HepG2 (cell line): Measurements from ENCODE around the gene ALX4. TPM values are rescaled to one million over a fixed set of nuclear protein-coding genes. Genes with fewer than 3 reads are reported as not detected.
A peak's percentile ranks its signal among the peaks of the same experiment; 100 is the strongest.

Source experiments
- ATAC-seq: fragments of 200-7000 bp; cut with Tn5 transposase; 3 replicates; pipeline ENCODE4 v1.9.1; 2020; ENCODE audit warnings: mild to moderate bottlenecking, moderate library complexity
- BruUV-seq: library from RNA; stranded (reverse); fragments of 400-500 nt; replicated peaks from 2 replicates; lab custom pipeline; 2021; lab: Mats Ljungman, UMichigan
- CTCF ChIA-PET: fragments of 300-600 bp; formaldehyde crosslinking; extraction: SDS; loops from one replicate; lab custom pipeline; 2021; ENCODE audit warnings: low total read pairs, inconsistent platforms, low intra/inter-chr PET ratio; lab: Yijun Ruan, JAX
- POLR2A ChIA-PET: fragments of 350-600 bp; sonication (Branson Sonifier 250); formaldehyde crosslinking; loops from one replicate; lab custom pipeline; 2020; ENCODE audit warnings: antibody characterized with exemption, inconsistent platforms; lab: Yijun Ruan, JAX
- DNase-seq: peaks from one replicate; pipeline ENCODE4 v3.0.0-alpha.2; 2015; ENCODE audit warnings: low spot score
- FAIRE-seq: peaks from 3 replicates; lab custom pipeline; 2011; peaks lifted over from hg19 to GRCh38; lab: Jason Lieb, UNC
- H2AFZ ChIP-seq: one replicate; pipeline ENCODE4 v1.6.1; 2011; ENCODE audit warnings: low read length, inconsistent platforms
- H3K27ac ChIP-seq: fragments of 300-600 bp; 3 replicates; pipeline ENCODE4 v1.8.0; 2011; ENCODE audit warnings: mixed run types, mild to moderate bottlenecking, mixed read lengths, low read length, inconsistent platforms; ENCODE audit not compliant: insufficient read depth; ENCODE audit errors: extremely low read length
- H3K27me3 ChIP-seq, 2 experiments: fragments of 200-600 bp in 1 of 2; 2 replicates in 1 of 2; 3 replicates in 1 of 2; pipeline versions ENCODE4 v1.6.0 to v1.8.0; 2011; ENCODE audit warnings: low read length in 2 of 2, mild to moderate bottlenecking in 2 of 2, moderate library complexity in 2 of 2, inconsistent platforms in 1 of 2; ENCODE audit not compliant: insufficient read depth in 2 of 2, control insufficient read depth in 1 of 2
- H3K36me3 ChIP-seq, 2 experiments: fragments of 200-600 bp in 1 of 2; replicated peaks in 1 of 2; 2 replicates in 1 of 2; 3 replicates in 1 of 2; pipeline versions ENCODE4 v1.5.1 to v1.8.0; 2011; ENCODE audit warnings: low read length in 2 of 2, inconsistent platforms in 1 of 2; ENCODE audit not compliant: insufficient read depth in 2 of 2, control insufficient read depth in 1 of 2
- H3K4me1 ChIP-seq: 2 replicates; pipeline ENCODE4 v1.5.1; 2012; ENCODE audit warnings: low read length, inconsistent platforms; ENCODE audit not compliant: insufficient read depth
- H3K4me2 ChIP-seq: 2 replicates; pipeline ENCODE4 v1.6.0; 2011; ENCODE audit warnings: low read depth, low read length, inconsistent platforms
- H3K4me3 ChIP-seq, 3 experiments: fragments of 200-600 bp in 1 of 3; sonication (generic), shearing (Covaris generic) in 1 of 3; replicated peaks in 1 of 3; 2 replicates each; pipeline ENCODE4 v1.5.1; 2011 to 2016; ENCODE audit warnings: low read length in 3 of 3, inconsistent platforms in 2 of 3, low read depth in 2 of 3, mild to moderate bottlenecking in 2 of 3, control low read depth in 1 of 3, mixed read lengths in 1 of 3; ENCODE audit not compliant: insufficient read depth in 1 of 3
- H3K79me2 ChIP-seq: one replicate; pipeline ENCODE4 v1.6.1; 2011; ENCODE audit warnings: low read length, inconsistent platforms; ENCODE audit not compliant: insufficient read depth
- H3K9ac ChIP-seq: 2 replicates; pipeline ENCODE4 v1.6.0; 2011; ENCODE audit warnings: mild to moderate bottlenecking, low read depth, low read length, inconsistent platforms; ENCODE audit not compliant: insufficient read depth
- H3K9me3 ChIP-seq: 2 replicates; pipeline ENCODE4 v1.5.1; 2012; ENCODE audit warnings: mild to moderate bottlenecking, low read length
- H4K20me1 ChIP-seq: 2 replicates; pipeline ENCODE4 v1.6.0; 2011; ENCODE audit warnings: inconsistent platforms, mild to moderate bottlenecking, low read length, moderate library complexity; ENCODE audit not compliant: insufficient read depth
- BRCA1 ChIP-seq: sonication (generic); formaldehyde crosslinking; IDR thresholded peaks from 2 replicates; pipeline ENCODE4 v1.4.0; 2020; ENCODE audit warnings: missing genetic modification reagents
- DNMT1 ChIP-seq: sonication (generic); formaldehyde crosslinking; IDR thresholded peaks from 2 replicates; pipeline ENCODE4 v1.5.1; 2020; ENCODE audit warnings: mild to moderate bottlenecking, missing genetic modification reagents
- KLF11 ChIP-seq: IDR thresholded peaks from 2 replicates; pipeline ENCODE4 v1.6.1; 2016; ENCODE audit warnings: missing compliant biosample characterization
- MED1 ChIP-seq: sonication (generic); formaldehyde crosslinking; IDR thresholded peaks from 2 replicates; pipeline ENCODE4 v1.4.0; 2020; ENCODE audit warnings: missing genetic modification reagents
- NFE2 ChIP-seq: sonication (generic); formaldehyde crosslinking; IDR thresholded peaks from 2 replicates; pipeline ENCODE4 v1.4.0; 2020; ENCODE audit warnings: missing genetic modification reagents
- PCBP1 ChIP-seq: fragments of 200-400 bp; formaldehyde crosslinking; IDR thresholded peaks from 2 replicates; pipeline ENCODE4 v1.6.1; 2017; ENCODE audit warnings: mild to moderate bottlenecking, low read depth, low read length, borderline replicate concordance
- STAG1 ChIP-seq: sonication (generic); formaldehyde crosslinking; IDR thresholded peaks from 2 replicates; pipeline ENCODE4 v1.4.0; 2020; ENCODE audit warnings: missing genetic modification reagents
- TBL1XR1 ChIP-seq: fragments of 150-350 bp; IDR thresholded peaks from 2 replicates; pipeline ENCODE4 v1.6.1; 2014; ENCODE audit warnings: borderline replicate concordance, low read length; ENCODE audit not compliant: partially characterized antibody
- ZBTB42 ChIP-seq: sonication (generic); formaldehyde crosslinking; IDR thresholded peaks from 2 replicates; pipeline ENCODE4 v1.5.0; 2020; ENCODE audit warnings: mild to moderate bottlenecking, missing genetic modification reagents
- ZC3H4 ChIP-seq: sonication (generic); formaldehyde crosslinking; IDR thresholded peaks from 2 replicates; pipeline ENCODE4 v1.4.0; 2020; ENCODE audit warnings: missing genetic modification reagents, borderline replicate concordance
- ZNF17 ChIP-seq: sonication (generic); formaldehyde crosslinking; IDR thresholded peaks from 2 replicates; pipeline ENCODE4 v1.5.0; 2020; ENCODE audit warnings: mild to moderate bottlenecking, missing genetic modification reagents
- ZNF30 ChIP-seq: sonication (generic); formaldehyde crosslinking; IDR thresholded peaks from 2 replicates; pipeline ENCODE4 v1.5.0; 2020; ENCODE audit warnings: mild to moderate bottlenecking, missing genetic modification reagents
- ZNF678 ChIP-seq: sonication (generic); formaldehyde crosslinking; IDR thresholded peaks from 2 replicates; pipeline ENCODE4 v1.4.0; 2020; ENCODE audit warnings: mild to moderate bottlenecking, missing genetic modification reagents
- ZSCAN29 ChIP-seq: sonication (generic); formaldehyde crosslinking; conservative IDR thresholded peaks from 2 replicates; pipeline ENCODE4 v1.4.0; 2020; ENCODE audit warnings: mild to moderate bottlenecking, missing genetic modification reagents
- WGBS: methylation state at CpG from one replicate; pipeline ENCODE4 v1.1.6; 2017; ENCODE audit warnings: low lambda C conversion rate; 5-methylcytosine and 5-hydroxymethylcytosine counted together
- in situ Hi-C: cut with HindIII; loops from 2 replicates; pipeline ENCODE4 v1.10.0; 2017; ENCODE audit warnings: low pct_unique_long_range_greater_than_20kb; ENCODE audit not compliant: extremely low pct_ligation_motif_present
- intact Hi-C: fragments of 100-400 bp; cut with micrococcal nuclease; formaldehyde crosslinking; loops from one replicate; pipeline ENCODE4 v1.10.0; 2022; ENCODE audit not compliant: unreplicated experiment
- polyA plus RNA-seq, 8 experiments: library from polyadenylated mRNA; depleted of rRNA in 3 of 8; stranded (reverse) in 7 of 8; unstranded in 1 of 8; fragments of >200 nt; fragmentation: Illumina TruSeq in 4 of 8; extraction: Trizol in 4 of 8; gene quantifications; 2 replicates each; pipeline versions ENCODE4 v1.2.1 to v1.2.3, GENCODE V29; 2011 to 2016; ENCODE audit warnings: low read depth in 4 of 8, missing spikeins in 1 of 8, mixed read lengths in 1 of 8; ENCODE audit not compliant: insufficient read depth in 1 of 8
- total RNA-seq, 5 experiments: library from RNA; depleted of rRNA; stranded (reverse); fragments of >200 nt; fragmentation: Illumina TruSeq; extraction: Trizol; gene quantifications; 2 replicates each; pipeline ENCODE4 v1.2.3, GENCODE V29; 2016; ENCODE audit warnings: low read depth in 1 of 5
- TF ChIP-seq, protein P1 (sequence below): sonication (generic); formaldehyde crosslinking; IDR thresholded peaks from 2 replicates; pipeline ENCODE4 v1.5.0; 2020; ENCODE audit warnings: mild to moderate bottlenecking, missing genetic modification reagents
- TF ChIP-seq, protein P2 (sequence below): sonication (generic); formaldehyde crosslinking; IDR thresholded peaks from 2 replicates; pipeline ENCODE4 v1.9.0; 2021; ENCODE audit warnings: missing genetic modification reagents, borderline replicate concordance

ALX4 gene
- total and polyA plus RNA-seq, 2 of the 13 experiments (the other 11 are each of a cell fraction or from before 2014, with no cell fraction given) = not detected

DNA sequence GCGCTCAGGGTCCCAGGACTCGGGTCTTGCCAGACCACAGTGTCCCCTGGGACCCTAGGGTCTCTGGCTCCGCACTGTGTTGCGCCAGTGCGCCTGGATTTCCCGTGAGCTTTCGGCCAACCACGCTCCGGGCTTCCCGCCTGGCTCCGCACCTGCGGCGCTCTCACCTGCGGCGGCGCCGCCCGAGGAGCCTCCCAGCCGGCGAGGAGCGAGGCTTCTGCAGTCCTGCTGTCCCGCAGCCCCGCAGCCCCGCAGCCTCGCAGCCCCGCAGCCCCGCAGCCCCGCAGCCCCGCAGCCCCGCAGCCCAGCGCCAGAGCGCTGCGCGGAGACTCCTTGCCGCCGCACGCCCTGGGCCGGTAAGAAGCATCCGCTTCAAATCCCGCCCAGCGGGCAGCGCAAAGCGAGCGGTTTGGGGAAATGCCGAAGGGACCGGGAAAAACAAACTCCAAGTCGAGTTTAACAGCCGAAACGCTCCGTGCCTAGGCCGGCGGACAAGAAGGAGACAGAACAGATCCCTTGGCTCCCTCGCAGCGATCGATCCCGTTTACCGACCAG lies 939 bp downstream of the ALX4 start:
- 44% methylated on average over 27 of the region's 57 CpGs for WGBS
- FAIRE-seq = no peak
- TF ChIP-seq ZSCAN29 (CRISPR knock-in tag) (no peak), ZBTB42 (CRISPR knock-in tag) (no peak)
- TF ChIP-seq, all 625 proteins: peak for 0
- H3K4me2 ChIP-seq = no peak overlapping the region
- no peak for DNase-seq
- no peak overlapping the region for H3K27ac ChIP-seq
- no peaks in the 10 kb centered on the region for H3K9me3 ChIP-seq
- H3K27me3 ChIP-seq = peaks cover 16 to 89% of the 10 kb centered on the region in 2 experiments
- no peaks in the 10 kb centered on the region for H3K79me2 ChIP-seq
- ChIA-PET CTCF (no interaction called here), POLR2A (no interaction called here)
- BruUV-seq = no TSS peak
- H3K9ac ChIP-seq = no peak overlapping the region
- no peaks in the 10 kb centered on the region for H3K36me3 ChIP-seq
- H4K20me1 ChIP-seq = no peaks in the 10 kb centered on the region
- no peak for ATAC-seq
- peak overlapping the region in 1 of 3 experiments; percentile 37; a peak in 1 of 6 replicates for H3K4me3 ChIP-seq
- H3K4me1 ChIP-seq = no peaks in the 10 kb centered on the region; the same call in 1 of the 2 replicates
- in situ Hi-C loops (loop anchor here (25.0 kb wide), 2 partner anchors 103 to 578 kb away; no protein-coding TSS in a partner anchor), intact Hi-C loops (no loop called here)
- no peak overlapping the region for H2AFZ ChIP-seq

DNA sequence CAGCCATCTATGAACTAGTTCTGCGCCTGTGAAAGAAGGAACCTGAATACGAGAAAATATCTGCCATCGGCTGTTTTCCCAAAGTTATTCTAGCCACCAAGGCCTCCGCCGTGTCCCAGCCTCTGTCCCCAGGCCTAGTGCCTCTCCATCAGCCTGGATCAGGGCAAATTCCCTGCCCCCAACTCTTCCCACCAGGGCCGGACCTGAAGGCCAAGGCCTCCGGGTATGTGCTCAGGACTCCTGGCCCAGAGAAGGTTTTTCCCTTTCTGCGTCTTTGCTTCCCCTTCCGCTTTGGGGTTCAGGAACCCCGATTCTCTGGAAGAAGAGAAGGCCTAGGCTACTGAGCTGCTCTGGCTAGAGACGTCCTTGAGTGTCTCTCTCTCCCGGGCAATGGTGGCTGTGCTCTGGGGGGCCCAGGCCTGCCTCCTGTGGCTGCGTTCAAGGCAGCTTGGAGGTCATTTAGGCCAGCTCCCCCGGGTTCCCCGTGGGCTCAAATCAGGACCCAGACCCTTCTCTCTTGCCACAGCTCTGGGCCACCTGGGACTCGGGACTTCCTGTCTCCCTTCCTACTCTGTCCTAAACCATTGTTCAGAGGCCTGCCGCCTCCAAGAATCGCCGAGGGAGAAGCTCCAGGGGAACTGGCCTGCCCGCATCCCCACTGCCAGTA lies 1.6 kb downstream of the ALX4 start:
- Histone ChIP-seq H3K9me3 (no peaks in the 10 kb centered on the region), H3K4me3 (no peak overlapping the region), H3K27ac (no peak overlapping the region), H3K9ac (no peak overlapping the region), H3K4me2 (no peak overlapping the region), H3K27me3 (peaks cover 13 to 89% of the 10 kb centered on the region in 2 experiments), H3K36me3 (no peaks in the 10 kb centered on the region), H2AFZ (no peak overlapping the region), H3K4me1 (no peaks in the 10 kb centered on the region; the same call in 1 of the 2 replicates), H3K79me2 (no peaks in the 10 kb centered on the region), H4K20me1 (no peaks in the 10 kb centered on the region)
- DNase-seq (no peak), FAIRE-seq (no peak), ATAC-seq (no peak)
- intact Hi-C loops (no loop called here), in situ Hi-C loops (loop anchor here (25.0 kb wide), 2 partner anchors 104 to 579 kb away; no protein-coding TSS in a partner anchor)
- BruUV-seq = no TSS peak
- ChIA-PET POLR2A (no interaction called here), CTCF (no interaction called here)
- WGBS = 47% methylated on average over 16 of the region's 20 CpGs
- TF ChIP-seq KLF11 (CRISPR knock-in tag) = no peak
- no peak for TF ChIP-seq TBL1XR1
- TF ChIP-seq, protein P1, sequence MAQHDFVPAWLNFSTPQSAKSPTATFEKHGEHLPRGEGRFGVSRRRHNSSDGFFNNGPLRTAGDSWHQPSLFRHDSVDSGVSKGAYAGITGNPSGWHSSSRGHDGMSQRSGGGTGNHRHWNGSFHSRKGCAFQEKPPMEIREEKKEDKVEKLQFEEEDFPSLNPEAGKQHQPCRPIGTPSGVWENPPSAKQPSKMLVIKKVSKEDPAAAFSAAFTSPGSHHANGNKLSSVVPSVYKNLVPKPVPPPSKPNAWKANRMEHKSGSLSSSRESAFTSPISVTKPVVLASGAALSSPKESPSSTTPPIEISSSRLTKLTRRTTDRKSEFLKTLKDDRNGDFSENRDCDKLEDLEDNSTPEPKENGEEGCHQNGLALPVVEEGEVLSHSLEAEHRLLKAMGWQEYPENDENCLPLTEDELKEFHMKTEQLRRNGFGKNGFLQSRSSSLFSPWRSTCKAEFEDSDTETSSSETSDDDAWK (CRISPR knock-in tag) = no peak
- no peak for TF ChIP-seq ZNF678 (CRISPR knock-in tag)
- TF ChIP-seq DNMT1 (CRISPR knock-in tag) = no peak
- TF ChIP-seq MED1 (CRISPR knock-in tag) = no peak
- TF ChIP-seq ZC3H4 (CRISPR knock-in tag) = no peak
- no peak for TF ChIP-seq PCBP1
- no peak for TF ChIP-seq STAG1 (CRISPR knock-in tag)
- TF ChIP-seq ZNF17 (CRISPR knock-in tag) = no peak
- no peak for TF ChIP-seq ZNF30 (CRISPR knock-in tag)
- no peak for TF ChIP-seq BRCA1
- no peak for TF ChIP-seq NFE2 (CRISPR knock-in tag)
- TF ChIP-seq, protein P2, sequence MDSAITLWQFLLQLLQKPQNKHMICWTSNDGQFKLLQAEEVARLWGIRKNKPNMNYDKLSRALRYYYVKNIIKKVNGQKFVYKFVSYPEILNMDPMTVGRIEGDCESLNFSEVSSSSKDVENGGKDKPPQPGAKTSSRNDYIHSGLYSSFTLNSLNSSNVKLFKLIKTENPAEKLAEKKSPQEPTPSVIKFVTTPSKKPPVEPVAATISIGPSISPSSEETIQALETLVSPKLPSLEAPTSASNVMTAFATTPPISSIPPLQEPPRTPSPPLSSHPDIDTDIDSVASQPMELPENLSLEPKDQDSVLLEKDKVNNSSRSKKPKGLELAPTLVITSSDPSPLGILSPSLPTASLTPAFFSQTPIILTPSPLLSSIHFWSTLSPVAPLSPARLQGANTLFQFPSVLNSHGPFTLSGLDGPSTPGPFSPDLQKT = no peak
